Osteocyte (in vitro differentiated cells): ENCODE results near the gene CSGALNACT2. TPM values are rescaled to one million over a fixed set of nuclear protein-coding genes. Genes with fewer than 3 reads are reported as not detected.
"Not testable (repeated sequence)": the region's sequence is repeated elsewhere in the genome, so short reads cannot be mapped to it uniquely, and the experiment has no call there.

Experiments used
- DNase-seq: peaks from one replicate; pipeline ENCODE4 v3.0.0; 2021; ENCODE audit warnings: mixed read lengths; ENCODE audit not compliant: unreplicated experiment; ENCODE audit errors: extremely low spot score
- H3K27ac Mint-ChIP-seq: one replicate; pipeline ENCODE4 v1.8.0; 2021; ENCODE audit warnings: mild to moderate bottlenecking, mixed read lengths; ENCODE audit not compliant: unreplicated experiment
- H3K27me3 Mint-ChIP-seq: one replicate; pipeline ENCODE4 v1.8.0; 2021; ENCODE audit warnings: mixed read lengths; ENCODE audit not compliant: unreplicated experiment
- H3K36me3 Mint-ChIP-seq: one replicate; pipeline ENCODE4 v1.8.0; 2021; ENCODE audit warnings: mixed read lengths; ENCODE audit not compliant: unreplicated experiment
- H3K4me1 Mint-ChIP-seq: one replicate; pipeline ENCODE4 v1.8.0; 2021; ENCODE audit warnings: mixed read lengths; ENCODE audit not compliant: unreplicated experiment
- H3K4me3 Mint-ChIP-seq: one replicate; pipeline ENCODE4 v1.8.0; 2021; ENCODE audit warnings: mild to moderate bottlenecking, moderate library complexity, mixed read lengths; ENCODE audit not compliant: unreplicated experiment
- H3K9me3 Mint-ChIP-seq: one replicate; pipeline ENCODE4 v1.8.0; 2021; ENCODE audit warnings: mixed read lengths; ENCODE audit not compliant: unreplicated experiment
- total RNA-seq: library from RNA; stranded (reverse); gene quantifications from 2 replicates; pipeline ENCODE4 v1.2.1, GENCODE V29; 2021
- TF ChIP-seq, protein P1 (sequence below): fragments of 200-600 bp; sonication (generic); IDR thresholded peaks from 2 replicates; pipeline ENCODE4 v1.5.0; 2021; ENCODE audit warnings: antibody characterized with exemption, mild to moderate bottlenecking, moderate library complexity

Gene CSGALNACT2
- total RNA-seq, 1 donor from 2014 or later = 36.6 TPM

DNA sequence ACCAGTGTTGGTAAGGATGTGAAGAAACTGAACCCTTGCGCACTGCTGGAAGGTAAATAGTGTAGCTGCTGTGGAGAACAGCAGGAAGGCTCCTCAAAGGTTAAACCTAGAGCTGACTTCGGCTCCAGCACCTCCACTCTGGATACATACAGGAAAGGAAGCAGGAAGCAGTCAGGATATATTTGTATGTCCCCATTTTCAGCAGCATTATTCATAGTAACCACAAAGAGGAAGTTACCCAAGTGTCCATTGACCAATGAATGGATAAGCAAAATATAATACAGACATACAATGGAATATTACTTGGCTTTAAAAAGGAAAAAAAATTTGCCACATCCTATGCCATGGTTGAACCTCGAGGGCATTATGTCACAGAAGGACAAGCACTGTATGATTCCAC lies 46.4 kb upstream of the CSGALNACT2 start:
- Mint-ChIP-seq H3K36me3 (no peaks in the 10 kb centered on the region), H3K27me3 (peaks cover 20% of the 10 kb centered on the region), H3K4me1 (no peaks in the 10 kb centered on the region), H3K9me3 (no peaks in the 10 kb centered on the region), H3K27ac (no peak overlapping the region), H3K4me3 (no peak overlapping the region)
- DNase-seq = no peak
- TF ChIP-seq, protein P1, sequence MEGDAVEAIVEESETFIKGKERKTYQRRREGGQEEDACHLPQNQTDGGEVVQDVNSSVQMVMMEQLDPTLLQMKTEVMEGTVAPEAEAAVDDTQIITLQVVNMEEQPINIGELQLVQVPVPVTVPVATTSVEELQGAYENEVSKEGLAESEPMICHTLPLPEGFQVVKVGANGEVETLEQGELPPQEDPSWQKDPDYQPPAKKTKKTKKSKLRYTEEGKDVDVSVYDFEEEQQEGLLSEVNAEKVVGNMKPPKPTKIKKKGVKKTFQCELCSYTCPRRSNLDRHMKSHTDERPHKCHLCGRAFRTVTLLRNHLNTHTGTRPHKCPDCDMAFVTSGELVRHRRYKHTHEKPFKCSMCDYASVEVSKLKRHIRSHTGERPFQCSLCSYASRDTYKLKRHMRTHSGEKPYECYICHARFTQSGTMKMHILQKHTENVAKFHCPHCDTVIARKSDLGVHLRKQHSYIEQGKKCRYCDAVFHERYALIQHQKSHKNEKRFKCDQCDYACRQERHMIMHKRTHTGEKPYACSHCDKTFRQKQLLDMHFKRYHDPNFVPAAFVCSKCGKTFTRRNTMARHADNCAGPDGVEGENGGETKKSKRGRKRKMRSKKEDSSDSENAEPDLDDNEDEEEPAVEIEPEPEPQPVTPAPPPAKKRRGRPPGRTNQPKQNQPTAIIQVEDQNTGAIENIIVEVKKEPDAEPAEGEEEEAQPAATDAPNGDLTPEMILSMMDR = no peak

DNA sequence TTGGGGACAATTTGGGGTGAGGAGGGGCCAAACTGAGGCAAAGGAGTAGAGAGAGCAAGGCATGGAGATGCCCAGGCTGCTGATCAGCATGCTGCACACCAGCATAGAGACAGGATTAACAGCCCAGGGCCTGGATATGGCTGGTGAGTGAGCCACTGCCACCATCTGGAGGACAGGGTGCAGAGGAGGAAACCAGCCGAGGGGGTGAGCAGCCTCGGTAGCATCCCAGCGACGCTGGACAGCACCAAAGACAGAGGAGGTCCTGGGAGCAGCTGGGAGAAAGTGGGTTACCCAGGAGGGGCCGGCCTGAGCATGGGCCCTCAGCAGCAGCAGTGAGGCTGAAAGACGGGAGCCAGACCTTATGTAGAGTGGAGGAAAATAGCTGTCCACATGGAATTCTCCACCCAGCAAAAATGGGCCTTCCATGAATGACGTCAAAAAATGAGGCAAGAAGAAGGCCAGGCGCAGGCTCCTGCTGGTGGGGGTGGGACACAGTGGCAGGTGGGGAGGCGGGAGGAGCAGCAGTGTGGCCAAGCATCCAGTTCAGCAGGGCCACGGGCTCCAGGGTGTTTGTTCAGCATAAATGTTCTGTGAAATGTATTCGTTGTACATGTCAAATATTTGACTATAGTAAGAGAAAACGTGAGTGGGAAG lies 44.7 kb upstream of the CSGALNACT2 start:
- Mint-ChIP-seq H3K4me1 (no peaks in the 10 kb centered on the region), H3K27ac (no peak overlapping the region), H3K9me3 (no peaks in the 10 kb centered on the region), H3K36me3 (no peaks in the 10 kb centered on the region), H3K27me3 (peaks cover 22% of the 10 kb centered on the region), H3K4me3 (no peak overlapping the region)
- TF ChIP-seq, protein P1 = peak; percentile 38
- no peak for DNase-seq

DNA sequence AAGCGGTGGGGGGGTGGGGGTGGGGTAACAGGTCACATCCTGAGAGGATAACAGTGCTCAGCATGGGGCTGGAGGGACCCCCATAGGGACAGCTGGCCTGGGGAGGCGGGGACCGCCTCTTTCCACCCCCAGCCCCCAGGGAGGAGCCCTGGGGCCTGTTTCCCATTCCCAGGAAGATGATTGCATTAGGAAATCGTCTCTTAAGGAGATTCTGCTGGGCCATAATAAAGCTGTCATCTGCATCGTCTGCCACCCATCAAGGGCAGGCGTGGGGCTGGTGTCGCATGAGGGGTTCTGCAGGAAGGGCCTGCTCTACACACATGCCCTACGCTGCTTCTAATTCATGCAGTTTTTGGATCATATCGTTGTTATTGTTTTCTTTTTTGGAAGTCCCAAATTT lies 44.2 kb upstream of the CSGALNACT2 start:
- no peak for DNase-seq
- Mint-ChIP-seq H3K4me3 (no peak overlapping the region), H3K27ac (no peak overlapping the region), H3K27me3 (peaks cover 22% of the 10 kb centered on the region), H3K4me1 (no peaks in the 10 kb centered on the region), H3K9me3 (no peaks in the 10 kb centered on the region), H3K36me3 (no peaks in the 10 kb centered on the region)
- TF ChIP-seq, protein P1 = no peak

DNA sequence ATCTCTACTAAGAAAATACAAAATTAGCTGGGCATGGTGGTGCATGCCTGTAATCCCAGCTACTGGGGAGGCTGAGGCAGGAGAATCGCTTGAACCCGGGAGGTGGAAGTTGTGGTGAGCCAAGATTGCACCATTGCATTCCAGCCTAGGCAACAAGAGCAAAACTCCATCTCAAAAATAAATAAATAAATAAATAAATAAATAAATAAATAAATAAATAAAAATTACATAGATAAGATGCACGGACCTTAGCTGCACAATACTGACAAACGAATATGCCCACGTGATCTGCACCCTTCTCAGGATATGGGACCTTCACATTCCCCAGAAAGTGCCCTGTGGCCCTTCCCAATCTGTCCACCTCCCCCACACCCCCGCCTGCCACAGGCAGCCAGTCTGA lies 38.9 kb upstream of the CSGALNACT2 start:
- not testable (repeated sequence) for DNase-seq, H3K9me3 Mint-ChIP-seq, H3K36me3 Mint-ChIP-seq, H3K4me3 Mint-ChIP-seq, H3K27ac Mint-ChIP-seq, H3K4me1 Mint-ChIP-seq
- H3K27me3 Mint-ChIP-seq = peaks cover 26% of the 10 kb centered on the region

DNA sequence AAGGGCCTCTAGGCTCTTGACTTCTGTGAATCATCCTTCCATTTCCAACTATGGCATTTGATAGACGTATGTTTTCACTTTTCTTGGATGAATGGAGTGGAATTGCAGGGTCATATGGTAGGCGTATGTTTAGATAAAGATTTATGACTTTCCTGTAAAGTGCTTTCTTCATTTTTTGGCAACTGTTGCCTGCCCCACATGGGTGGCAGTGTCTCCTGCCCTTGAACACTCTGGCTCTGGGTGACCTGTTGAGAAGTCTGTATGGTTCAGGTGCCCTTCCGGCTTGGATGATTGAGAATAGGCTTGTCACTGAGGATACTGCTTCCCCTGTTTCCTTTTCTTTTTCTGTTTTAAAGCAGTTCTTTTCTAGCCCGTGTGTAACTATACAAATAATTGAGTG lies 38.3 kb upstream of the CSGALNACT2 start:
- no peak for DNase-seq
- H3K9me3 Mint-ChIP-seq = no peaks in the 10 kb centered on the region
- no peak overlapping the region for H3K4me3 Mint-ChIP-seq
- no peaks in the 10 kb centered on the region for H3K36me3 Mint-ChIP-seq
- no peak overlapping the region for H3K27ac Mint-ChIP-seq
- TF ChIP-seq, protein P1 = no peak
- peaks cover 26% of the 10 kb centered on the region for H3K27me3 Mint-ChIP-seq
- peaks cover under 1% of the 10 kb centered on the region for H3K4me1 Mint-ChIP-seq
